ENCODE results near the gene IMMT.
A peak's percentile ranks its signal among the peaks of the same experiment; 100 is the strongest.

DNA sequence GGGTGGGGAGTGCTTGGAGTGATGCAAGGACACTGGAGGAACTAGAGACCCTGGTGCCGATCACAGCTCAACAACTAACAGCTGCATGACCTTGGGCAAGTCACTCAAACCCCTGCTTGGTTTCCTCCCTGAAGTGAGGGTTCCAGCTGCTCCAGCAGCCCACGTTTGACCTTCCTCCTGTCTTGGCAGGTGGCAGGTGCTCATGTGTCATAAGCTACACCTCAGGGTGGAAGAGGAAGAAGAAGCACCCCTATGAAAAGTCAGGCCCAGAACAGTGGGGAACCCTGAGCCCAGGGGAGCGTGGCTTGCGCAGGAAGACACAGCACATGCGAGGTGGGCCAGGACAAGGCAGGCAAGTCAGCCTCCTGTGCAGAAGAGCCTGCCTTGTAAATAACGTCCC, 46.3 kb upstream of the IMMT start:
- TF ChIP-seq, protein P1, sequence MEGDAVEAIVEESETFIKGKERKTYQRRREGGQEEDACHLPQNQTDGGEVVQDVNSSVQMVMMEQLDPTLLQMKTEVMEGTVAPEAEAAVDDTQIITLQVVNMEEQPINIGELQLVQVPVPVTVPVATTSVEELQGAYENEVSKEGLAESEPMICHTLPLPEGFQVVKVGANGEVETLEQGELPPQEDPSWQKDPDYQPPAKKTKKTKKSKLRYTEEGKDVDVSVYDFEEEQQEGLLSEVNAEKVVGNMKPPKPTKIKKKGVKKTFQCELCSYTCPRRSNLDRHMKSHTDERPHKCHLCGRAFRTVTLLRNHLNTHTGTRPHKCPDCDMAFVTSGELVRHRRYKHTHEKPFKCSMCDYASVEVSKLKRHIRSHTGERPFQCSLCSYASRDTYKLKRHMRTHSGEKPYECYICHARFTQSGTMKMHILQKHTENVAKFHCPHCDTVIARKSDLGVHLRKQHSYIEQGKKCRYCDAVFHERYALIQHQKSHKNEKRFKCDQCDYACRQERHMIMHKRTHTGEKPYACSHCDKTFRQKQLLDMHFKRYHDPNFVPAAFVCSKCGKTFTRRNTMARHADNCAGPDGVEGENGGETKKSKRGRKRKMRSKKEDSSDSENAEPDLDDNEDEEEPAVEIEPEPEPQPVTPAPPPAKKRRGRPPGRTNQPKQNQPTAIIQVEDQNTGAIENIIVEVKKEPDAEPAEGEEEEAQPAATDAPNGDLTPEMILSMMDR (IDR thresholded peaks at IDR 0.05; ENCODE audit: insufficient read depth, low read length), result no peak
- no peak for TF ChIP-seq SPI1 (IDR thresholded peaks at IDR 0.05; ENCODE audit: borderline replicate concordance, low read depth)
- TF ChIP-seq, protein P2, sequence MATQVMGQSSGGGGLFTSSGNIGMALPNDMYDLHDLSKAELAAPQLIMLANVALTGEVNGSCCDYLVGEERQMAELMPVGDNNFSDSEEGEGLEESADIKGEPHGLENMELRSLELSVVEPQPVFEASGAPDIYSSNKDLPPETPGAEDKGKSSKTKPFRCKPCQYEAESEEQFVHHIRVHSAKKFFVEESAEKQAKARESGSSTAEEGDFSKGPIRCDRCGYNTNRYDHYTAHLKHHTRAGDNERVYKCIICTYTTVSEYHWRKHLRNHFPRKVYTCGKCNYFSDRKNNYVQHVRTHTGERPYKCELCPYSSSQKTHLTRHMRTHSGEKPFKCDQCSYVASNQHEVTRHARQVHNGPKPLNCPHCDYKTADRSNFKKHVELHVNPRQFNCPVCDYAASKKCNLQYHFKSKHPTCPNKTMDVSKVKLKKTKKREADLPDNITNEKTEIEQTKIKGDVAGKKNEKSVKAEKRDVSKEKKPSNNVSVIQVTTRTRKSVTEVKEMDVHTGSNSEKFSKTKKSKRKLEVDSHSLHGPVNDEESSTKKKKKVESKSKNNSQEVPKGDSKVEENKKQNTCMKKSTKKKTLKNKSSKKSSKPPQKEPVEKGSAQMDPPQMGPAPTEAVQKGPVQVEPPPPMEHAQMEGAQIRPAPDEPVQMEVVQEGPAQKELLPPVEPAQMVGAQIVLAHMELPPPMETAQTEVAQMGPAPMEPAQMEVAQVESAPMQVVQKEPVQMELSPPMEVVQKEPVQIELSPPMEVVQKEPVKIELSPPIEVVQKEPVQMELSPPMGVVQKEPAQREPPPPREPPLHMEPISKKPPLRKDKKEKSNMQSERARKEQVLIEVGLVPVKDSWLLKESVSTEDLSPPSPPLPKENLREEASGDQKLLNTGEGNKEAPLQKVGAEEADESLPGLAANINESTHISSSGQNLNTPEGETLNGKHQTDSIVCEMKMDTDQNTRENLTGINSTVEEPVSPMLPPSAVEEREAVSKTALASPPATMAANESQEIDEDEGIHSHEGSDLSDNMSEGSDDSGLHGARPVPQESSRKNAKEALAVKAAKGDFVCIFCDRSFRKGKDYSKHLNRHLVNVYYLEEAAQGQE (IDR thresholded peaks at IDR 0.05; ENCODE audit: insufficient replicate concordance, low read depth), result no peak
- TF ChIP-seq POLR2AphosphoS5 (IDR thresholded peaks at IDR 0.05; ENCODE audit: low read depth), result peak; percentile 84
